T-cell (primary cell): ENCODE data around the gene ZDHHC18. TPM values are rescaled to one million over a fixed set of nuclear protein-coding genes. Genes with fewer than 3 reads are reported as not detected.

Experiments
- ATAC-seq, 4 experiments: fragments of 200-7000 bp in 3 of 4; fragments of 150-1000 bp in 1 of 4; cut with Tn5 transposase; replicated peaks in 1 of 4; 1 replicate in 3 of 4; 2 replicates in 1 of 4; pipeline ENCODE4 v1.10.0; 2021; ENCODE audit warnings: moderate library complexity in 3 of 4, mild to moderate bottlenecking in 2 of 4, moderate number of reproducible peaks in 1 of 4
- CTCF ChIA-PET, 2 donors: fragments of 300-600 bp; sonication (Branson Sonifier 250); formaldehyde crosslinking; loops; one replicate each; lab custom pipeline; 2022; ENCODE audit warnings: antibody characterized with exemption in 2 of 2; lab: Charles Lee
- POLR2A ChIA-PET, 2 donors: fragments of 300-600 bp; sonication (Branson Sonifier 250); formaldehyde crosslinking; loops; one replicate each; lab custom pipeline; 2022; ENCODE audit warnings: antibody characterized with exemption in 2 of 2; lab: Charles Lee
- DNase-seq, 35 experiments: peaks; one replicate each; pipeline versions ENCODE4 v3.0.0 to v3.0.0-alpha.2; 2013 to 2023
- H3K27ac ChIP-seq: one replicate; pipeline ENCODE4 v1.5.1; 2013; ENCODE audit warnings: low read length
- H3K27me3 ChIP-seq, 2 experiments: replicated peaks in 1 of 2; 1 replicate in 1 of 2; 2 replicates in 1 of 2; pipeline versions ENCODE4 v1.6.1 to v1.7.0; 2013; ENCODE audit warnings: low read length in 1 of 2, mixed read lengths in 1 of 2; ENCODE audit not compliant: control insufficient read depth in 2 of 2, insufficient read depth in 2 of 2; ENCODE audit errors: extremely low read depth in 1 of 2
- H3K36me3 ChIP-seq, 2 donors: 1 replicate in 1 of 2; 2 replicates in 1 of 2; pipeline versions ENCODE4 v1.6.1 to v1.7.0; 2013; ENCODE audit warnings: low read length in 1 of 2; ENCODE audit not compliant: control insufficient read depth in 2 of 2, insufficient read depth in 1 of 2; ENCODE audit errors: extremely low read depth in 1 of 2
- H3K4me1 ChIP-seq, 2 experiments: 1 replicate in 1 of 2; 2 replicates in 1 of 2; pipeline versions ENCODE4 v1.6.1 to v1.7.0; 2013; ENCODE audit warnings: low read length in 2 of 2, mixed read lengths in 1 of 2; ENCODE audit not compliant: insufficient read depth in 2 of 2, control insufficient read depth in 1 of 2; ENCODE audit errors: extremely low read depth in 1 of 2
- H3K4me3 ChIP-seq, 2 donors: 1 replicate in 1 of 2; 2 replicates in 1 of 2; pipeline versions ENCODE4 v1.5.1 to v1.7.0; 2013; ENCODE audit warnings: mild to moderate bottlenecking in 2 of 2, low read length in 1 of 2, moderate library complexity in 1 of 2; ENCODE audit not compliant: control insufficient read depth in 1 of 2; ENCODE audit errors: extremely low read depth in 1 of 2
- H3K9me3 ChIP-seq: 2 replicates; pipeline ENCODE4 v1.7.0; 2013
- H3K27ac Mint-ChIP-seq, 2 donors: one replicate each; pipeline ENCODE4 v1.8.0; 2020 to 2021; ENCODE audit warnings: mild to moderate bottlenecking in 2 of 2, mixed read lengths in 2 of 2
- H3K27me3 Mint-ChIP-seq, 2 donors: one replicate each; pipeline ENCODE4 v1.8.0; 2021 to 2022; ENCODE audit warnings: mixed read lengths in 2 of 2
- H3K36me3 Mint-ChIP-seq: one replicate; pipeline ENCODE4 v1.8.0; 2021; ENCODE audit warnings: mixed read lengths
- H3K4me1 Mint-ChIP-seq, 3 donors: one replicate each; pipeline ENCODE4 v1.8.0; 2020 to 2022; ENCODE audit warnings: mixed read lengths in 3 of 3, mild to moderate bottlenecking in 1 of 3
- H3K4me3 Mint-ChIP-seq, 3 donors: one replicate each; pipeline ENCODE4 v1.8.0; 2020 to 2022; ENCODE audit warnings: mild to moderate bottlenecking in 3 of 3, mixed read lengths in 3 of 3, moderate library complexity in 3 of 3
- H3K9me3 Mint-ChIP-seq, 3 donors: one replicate each; pipeline ENCODE4 v1.8.0; 2020 to 2022; ENCODE audit warnings: mixed read lengths in 3 of 3
- WGBS: methylation state at CpG from one replicate; pipeline ENCODE4 v1.1.5; 2013; ENCODE audit warnings: missing lambda C conversion rate; ENCODE audit not compliant: insufficient coverage; 5-methylcytosine and 5-hydroxymethylcytosine counted together
- total RNA-seq, 35 experiments: library from RNA in 6 of 35; stranded (reverse) in 6 of 35; fragments of 120-200 nt in 1 of 35; gene quantifications; one replicate each; pipeline versions ENCODE4 v1.2.1 to v1.2.4 and lab custom pipeline; 2013 to 2026

The ZDHHC18 gene
- total RNA-seq, 5 donors from 2014 or later (not counting 1 experiment from before 2014, with no cell fraction given): 41.1 to 59.9 (median 50.6) TPM

DNA sequence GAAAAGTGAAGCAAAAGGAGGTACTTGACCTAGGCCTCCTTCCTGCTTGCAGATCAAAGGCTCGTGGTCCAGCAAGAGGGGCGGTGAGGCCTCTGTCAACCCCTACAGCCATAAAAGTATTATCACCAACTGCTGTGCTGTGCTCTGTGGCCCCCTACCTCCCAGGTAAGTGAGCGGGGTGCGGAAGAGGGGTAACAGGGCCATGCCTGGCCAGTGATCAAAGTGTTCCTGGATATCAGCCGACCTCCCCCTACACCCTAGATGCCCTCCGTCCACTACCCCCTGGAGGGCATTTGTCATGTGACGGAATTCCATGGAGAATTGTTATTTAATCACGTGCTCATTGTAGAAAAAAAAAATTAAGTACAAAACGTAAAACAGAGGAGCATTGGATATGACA is 26.2 kb downstream of the ZDHHC18 start:
- CTCF ChIA-PET: no interaction called here
- no peak overlapping the region for H3K4me3 ChIP-seq
- peaks cover 34 to 95% of the 10 kb centered on the region in 2 donors for H3K36me3 ChIP-seq
- no peaks in the 10 kb centered on the region for H3K27me3 ChIP-seq
- WGBS: 94% methylated on average over 5 of the region's 9 CpGs
- ATAC-seq (no peak), DNase-seq (no peak)
- Mint-ChIP-seq H3K27ac (no peak overlapping the region), H3K4me1 (peaks cover 0 to 5% (median 4%) of the 10 kb centered on the region in 3 donors), H3K27me3 (no peaks in the 10 kb centered on the region), H3K4me3 (no peak overlapping the region), H3K36me3 (peaks cover 56% of the 10 kb centered on the region), H3K9me3 (no peaks in the 10 kb centered on the region)
- no peaks in the 10 kb centered on the region for H3K4me1 ChIP-seq
- no peak overlapping the region for H3K27ac ChIP-seq
- no peaks in the 10 kb centered on the region for H3K9me3 ChIP-seq
- POLR2A ChIA-PET: no interaction called here

DNA sequence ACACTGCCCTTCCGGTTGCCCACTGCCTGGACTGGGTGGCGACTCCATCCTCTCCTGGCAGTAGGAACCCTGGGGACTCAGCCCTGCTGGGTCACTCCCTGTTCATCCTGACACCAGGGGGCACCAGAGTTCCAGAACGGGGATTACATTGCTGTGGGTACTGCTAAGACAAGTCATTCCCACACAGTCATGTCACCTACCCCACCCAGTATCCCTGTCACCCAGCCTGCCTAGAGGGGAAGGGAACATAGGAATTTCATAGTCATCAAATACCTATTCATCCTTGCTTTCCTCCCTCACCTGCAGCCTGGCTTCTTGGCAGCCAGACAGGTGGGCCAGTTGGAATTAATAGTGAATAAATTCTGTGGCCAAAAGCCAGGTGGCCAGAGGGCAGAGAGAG is 26.7 kb downstream of the ZDHHC18 start:
- 51% methylated on average over 2 of the region's 3 CpGs for WGBS

DNA sequence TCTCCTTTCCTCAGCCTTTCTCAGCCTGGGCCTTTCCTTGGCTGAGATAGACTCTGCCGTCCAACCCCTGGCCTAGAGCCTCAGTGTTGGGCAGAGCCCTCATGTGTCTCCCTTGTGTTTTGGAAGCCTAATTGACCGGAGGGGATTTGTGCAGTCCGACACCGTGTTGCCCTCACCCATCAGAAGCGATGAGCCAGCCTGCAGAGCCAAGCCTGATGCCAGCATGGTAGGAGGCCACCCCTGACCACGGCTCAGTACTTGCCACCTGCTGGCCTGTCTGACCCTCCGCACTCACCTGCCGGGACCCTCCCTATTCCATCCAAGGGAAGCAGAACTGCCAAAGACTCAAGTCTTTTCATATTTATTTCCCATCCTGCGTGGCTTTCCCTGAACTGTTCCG is 27.1 kb downstream of the ZDHHC18 start:
- Histone ChIP-seq H3K27ac (no peak overlapping the region), H3K4me1 (no peaks in the 10 kb centered on the region), H3K36me3 (peaks cover 42 to 94% of the 10 kb centered on the region in 2 donors), H3K9me3 (no peaks in the 10 kb centered on the region), H3K4me3 (no peak overlapping the region), H3K27me3 (no peaks in the 10 kb centered on the region)
- no peaks in the 10 kb centered on the region for H3K9me3 Mint-ChIP-seq
- peaks cover 0 to 5% (median 4%) of the 10 kb centered on the region in 3 donors for H3K4me1 Mint-ChIP-seq
- WGBS: 92% methylated on average over 9 of the region's 10 CpGs
- ATAC-seq: no peak
- peaks cover 51% of the 10 kb centered on the region for H3K36me3 Mint-ChIP-seq
- no peak for DNase-seq
- H3K27ac Mint-ChIP-seq: no peak overlapping the region
- ChIA-PET CTCF (no interaction called here), POLR2A (no interaction called here)
- H3K4me3 Mint-ChIP-seq: no peak overlapping the region
- no peaks in the 10 kb centered on the region for H3K27me3 Mint-ChIP-seq

More for the DNA sequence above, 26.7 kb downstream of the ZDHHC18 start:
- Mint-ChIP-seq H3K27me3 (no peaks in the 10 kb centered on the region), H3K4me1 (peaks cover 0 to 5% (median 4%) of the 10 kb centered on the region in 3 donors), H3K27ac (no peak overlapping the region), H3K4me3 (no peak overlapping the region), H3K36me3 (peaks cover 52% of the 10 kb centered on the region), H3K9me3 (no peaks in the 10 kb centered on the region)
- ChIA-PET CTCF (no interaction called here), POLR2A (no interaction called here)
- H3K4me1 ChIP-seq: no peaks in the 10 kb centered on the region
- H3K36me3 ChIP-seq: peaks cover 37 to 96% of the 10 kb centered on the region in 2 donors
- H3K27ac ChIP-seq: no peak overlapping the region
- DNase-seq (peak; percentile 53 to 86 (median 72)), ATAC-seq (peak; percentile 80 to 87 (median 84))
- H3K9me3 ChIP-seq: no peaks in the 10 kb centered on the region
- no peaks in the 10 kb centered on the region for H3K27me3 ChIP-seq
- H3K4me3 ChIP-seq: no peak overlapping the region

DNA sequence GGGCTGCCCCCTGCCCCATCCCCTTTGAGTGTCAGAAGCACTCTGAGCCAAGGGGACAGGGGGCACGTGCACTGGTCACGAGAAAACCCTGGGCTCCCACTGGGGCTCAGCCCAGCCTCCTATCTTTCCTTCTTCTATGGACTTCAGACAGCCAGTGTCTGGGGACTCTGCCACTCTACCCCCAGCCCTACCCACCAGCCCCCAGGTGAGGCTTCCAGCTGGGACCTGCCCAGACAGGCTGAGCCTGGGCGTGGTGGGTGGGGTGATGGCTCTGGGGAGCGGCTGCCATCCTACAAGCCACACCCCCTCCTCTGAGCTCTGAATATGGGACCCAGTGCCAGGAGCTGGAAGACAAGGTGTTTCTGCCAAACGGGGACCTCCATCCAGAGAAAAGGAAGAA is 28.4 kb downstream of the ZDHHC18 start:
- H3K27me3 Mint-ChIP-seq: no peaks in the 10 kb centered on the region
- H3K4me3 Mint-ChIP-seq: no peak overlapping the region
- Histone ChIP-seq H3K27ac (no peak overlapping the region), H3K27me3 (no peaks in the 10 kb centered on the region), H3K4me3 (no peak overlapping the region), H3K4me1 (no peaks in the 10 kb centered on the region), H3K36me3 (peaks cover 39 to 82% of the 10 kb centered on the region in 2 donors), H3K9me3 (no peaks in the 10 kb centered on the region)
- peaks cover 0 to 5% (median 4%) of the 10 kb centered on the region in 3 donors for H3K4me1 Mint-ChIP-seq
- DNase-seq: no peak
- peaks cover 46% of the 10 kb centered on the region for H3K36me3 Mint-ChIP-seq
- H3K27ac Mint-ChIP-seq: no peak overlapping the region
- no peak for ATAC-seq
- 100% methylated on average over 2 of the region's 5 CpGs for WGBS
- no peaks in the 10 kb centered on the region for H3K9me3 Mint-ChIP-seq
- CTCF ChIA-PET: interaction anchor here in 1 of 2 donors (1.0 kb wide), 1 partner anchor 22 kb away, joined by 5 read pairs; no protein-coding TSS in a partner anchor
- POLR2A ChIA-PET: interaction anchor here (0.6 to 0.7 kb wide), 2 partner anchors 14 to 70 kb away, joined by 3 to 4 read pairs; no protein-coding TSS in a partner anchor

DNA sequence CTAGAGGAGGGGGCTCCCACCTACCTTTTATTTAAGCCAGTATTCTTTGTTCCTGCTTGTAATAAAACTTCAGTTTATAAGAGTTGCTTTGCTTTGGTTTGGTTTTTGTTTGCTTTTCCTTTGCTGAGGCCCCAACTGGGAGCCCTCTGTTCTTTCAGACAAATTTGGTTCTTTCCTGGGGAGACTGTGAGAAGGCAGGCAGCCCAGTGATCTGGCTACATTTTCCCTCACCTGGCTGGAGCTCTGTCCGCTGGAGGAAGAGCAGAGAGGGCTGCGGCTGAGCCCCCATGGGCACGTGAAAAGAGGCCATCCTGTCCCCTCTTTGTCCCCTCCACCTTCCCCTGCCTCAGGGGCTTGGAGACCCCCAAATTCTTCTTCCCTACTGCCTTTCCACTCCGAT is 29.1 kb downstream of the ZDHHC18 start:
- ATAC-seq: no peak
- peaks cover 33 to 75% of the 10 kb centered on the region in 2 donors for H3K36me3 ChIP-seq
- Mint-ChIP-seq H3K27me3 (no peaks in the 10 kb centered on the region), H3K27ac (no peak overlapping the region), H3K9me3 (no peaks in the 10 kb centered on the region), H3K4me3 (no peak overlapping the region), H3K4me1 (peaks cover 0 to 5% (median 4%) of the 10 kb centered on the region in 3 donors), H3K36me3 (peaks cover 40% of the 10 kb centered on the region)
- no peak for DNase-seq
- no peaks in the 10 kb centered on the region for H3K9me3 ChIP-seq
- no peaks in the 10 kb centered on the region for H3K27me3 ChIP-seq
- ChIA-PET CTCF (interaction anchor here (0.7 to 1.0 kb wide), 2 partner anchors 22 to 25 kb away, joined by 4 to 5 read pairs; no protein-coding TSS in a partner anchor), POLR2A (interaction anchor here (0.5 to 0.7 kb wide), 2 partner anchors 71 to 111 kb away, joined by 3 to 5 read pairs; no protein-coding TSS in a partner anchor)
- 100% methylated on average over 2 of the region's 4 CpGs for WGBS
- no peaks in the 10 kb centered on the region for H3K4me1 ChIP-seq
- H3K4me3 ChIP-seq: no peak overlapping the region
- no peak overlapping the region for H3K27ac ChIP-seq

DNA sequence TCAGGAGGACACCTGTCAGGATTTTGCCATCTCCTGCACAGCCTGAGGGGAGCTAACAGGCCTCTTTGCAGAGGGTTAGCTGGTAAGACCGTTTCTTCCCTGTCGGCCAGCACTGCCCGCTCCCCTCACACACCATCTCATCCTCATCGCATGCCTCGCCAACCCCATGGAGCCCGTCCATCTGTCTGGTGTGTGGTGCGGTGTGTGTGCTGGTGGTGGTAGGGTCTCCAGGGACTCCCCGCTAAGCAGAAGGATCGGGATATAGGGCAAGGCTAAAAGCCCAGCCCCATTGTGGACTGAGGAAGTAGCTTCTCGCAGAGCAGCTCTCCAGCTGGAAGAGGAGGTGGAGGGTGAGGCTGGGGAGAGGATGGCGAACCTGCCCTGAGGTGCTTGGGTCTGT is 29.7 kb downstream of the ZDHHC18 start:
- no peak overlapping the region for H3K4me3 ChIP-seq
- no peaks in the 10 kb centered on the region for H3K4me1 ChIP-seq
- DNase-seq (no peak), ATAC-seq (no peak)
- no peak overlapping the region for H3K27ac ChIP-seq
- WGBS: 100% methylated on average over 4 of the region's 11 CpGs
- H3K4me1 Mint-ChIP-seq: peaks cover 0 to 5% (median 4%) of the 10 kb centered on the region in 3 donors
- no peak overlapping the region for H3K4me3 Mint-ChIP-seq
- no peaks in the 10 kb centered on the region for H3K27me3 ChIP-seq
- H3K36me3 Mint-ChIP-seq: peaks cover 36% of the 10 kb centered on the region
- no peaks in the 10 kb centered on the region for H3K27me3 Mint-ChIP-seq
- ChIA-PET POLR2A (no interaction called here), CTCF (interaction anchor here in 1 of 2 donors (0.7 kb wide), 1 partner anchor 24 kb away, joined by 4 read pairs; no protein-coding TSS in a partner anchor)
- no peaks in the 10 kb centered on the region for H3K9me3 ChIP-seq
- no peaks in the 10 kb centered on the region for H3K9me3 Mint-ChIP-seq
- no peak overlapping the region for H3K27ac Mint-ChIP-seq
- H3K36me3 ChIP-seq: peaks cover 30 to 69% of the 10 kb centered on the region in 2 donors
